ENCODE data around the gene PTGER1. TPM values are rescaled to one million over a fixed set of nuclear protein-coding genes. Genes with fewer than 3 reads are reported as not detected.
"Not testable (repeated sequence)": the region's sequence is repeated elsewhere in the genome, so short reads cannot be mapped to it uniquely, and the experiment has no call there.

PTGER1 gene
- total RNA-seq, 2 donors from 2014 or later: 2.8 TPM; not detected in 1

- no peak overlapping the region for H3K27ac ChIP-seq
- H3K27me3 ChIP-seq (replicated peaks; ENCODE audit: insufficient read depth): no peaks in the 10 kb centered on the region
- H3K36me3 ChIP-seq: no peaks in the 10 kb centered on the region
- TF ChIP-seq CTCF (IDR thresholded peaks at IDR 0.05): no peak
- H3K4me3 ChIP-seq: no peak overlapping the region
- no peak for DNase-seq (ENCODE audit: low spot score)
- H3K4me1 ChIP-seq (ENCODE audit: control insufficient read depth in 1 of 2, low read depth in 2 of 2): peaks cover 0 to 5% of the 10 kb centered on the region in 2 donors
- no peaks in the 10 kb centered on the region for H3K9me3 ChIP-seq
- ATAC-seq (ENCODE audit: insufficient number of reproducible peaks, low FRiP score, low read depth): no peak
Measured at GRCh38 chr19:14507704-14508542, 32.8 kb upstream of the PTGER1 start.

DNA sequence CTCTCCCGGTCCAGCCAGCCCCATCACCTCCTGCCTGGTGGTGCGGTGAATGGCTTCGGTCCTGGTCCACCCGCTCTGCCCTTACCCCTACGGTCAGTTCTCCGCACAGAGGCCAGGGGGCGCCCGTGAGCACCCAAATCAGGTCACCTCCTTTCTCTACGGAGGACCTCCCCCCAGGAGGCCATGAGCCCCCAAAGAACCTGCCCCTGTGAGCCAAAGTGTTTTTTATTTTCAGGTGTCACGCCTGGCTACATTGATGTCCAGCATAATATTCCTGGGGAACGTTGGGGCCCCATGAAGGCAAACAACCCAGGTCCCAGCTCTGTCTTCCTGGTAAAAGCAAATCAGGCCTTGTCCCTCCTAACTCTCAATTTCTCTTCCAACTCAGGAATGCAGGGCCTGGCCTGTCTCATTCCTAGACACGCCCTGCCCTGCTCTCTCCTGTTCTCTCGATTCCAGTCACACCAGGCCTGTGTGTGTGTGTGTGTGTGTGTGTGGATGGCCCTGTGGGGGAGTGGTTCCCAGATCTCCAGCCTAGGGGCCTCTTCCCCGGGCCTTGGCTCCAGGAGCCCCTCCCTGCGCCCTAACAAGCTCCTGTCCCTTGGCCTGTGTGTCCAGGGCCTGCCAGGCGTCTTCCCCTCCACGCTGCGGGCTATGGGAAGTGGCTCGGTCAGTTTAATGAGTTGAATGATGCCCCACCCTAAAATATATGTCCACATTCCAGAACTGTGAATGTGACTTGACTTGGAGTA is 30.5 kb upstream of the PTGER1 start:
- Histone ChIP-seq H3K36me3 (no peaks in the 10 kb centered on the region), H3K27me3 (replicated peaks; ENCODE audit: insufficient read depth) (no peaks in the 10 kb centered on the region), H3K4me3 (no peak overlapping the region), H3K27ac (no peak overlapping the region), H3K4me1 (ENCODE audit: control insufficient read depth in 1 of 2, low read depth in 2 of 2) (no peaks in the 10 kb centered on the region), H3K9me3 (no peaks in the 10 kb centered on the region)
- ATAC-seq (ENCODE audit: insufficient number of reproducible peaks, low FRiP score, low read depth) (no peak), DNase-seq (ENCODE audit: low spot score) (no peak)
- TF ChIP-seq CTCF (IDR thresholded peaks at IDR 0.05): peak; percentile 32

DNA sequence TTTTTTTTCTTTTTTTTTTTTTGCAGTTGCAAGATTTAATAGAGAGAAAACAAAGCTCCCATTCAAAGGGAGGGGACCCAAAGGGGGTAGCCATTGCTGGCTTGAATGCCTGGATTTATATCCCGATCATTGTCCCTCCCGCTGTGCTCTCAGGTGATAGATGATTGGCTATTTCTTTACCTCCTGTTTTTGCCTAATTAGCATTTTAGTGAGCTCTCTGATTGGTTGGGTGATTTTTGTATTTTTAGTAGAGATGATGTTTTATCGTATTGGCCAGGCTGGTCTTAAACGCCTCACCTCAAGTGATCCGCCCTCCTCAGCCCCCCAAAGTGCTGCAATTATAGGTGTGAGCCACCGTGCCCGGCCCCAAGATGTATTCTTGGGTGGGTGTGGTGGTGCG is 29.4 kb upstream of the PTGER1 start:
- not testable (repeated sequence) for H3K27me3 ChIP-seq (replicated peaks; ENCODE audit: insufficient read depth); H3K4me3 ChIP-seq; H3K9me3 ChIP-seq; DNase-seq (ENCODE audit: low spot score); H3K36me3 ChIP-seq; H3K4me1 ChIP-seq (ENCODE audit: control insufficient read depth in 1 of 2, low read depth in 2 of 2); ATAC-seq (ENCODE audit: insufficient number of reproducible peaks, low FRiP score, low read depth); H3K27ac ChIP-seq

- H3K4me1 ChIP-seq (ENCODE audit: control insufficient read depth in 1 of 2, low read depth in 2 of 2): no peaks in the 10 kb centered on the region
- ATAC-seq (ENCODE audit: insufficient number of reproducible peaks, low FRiP score, low read depth) (no peak), DNase-seq (ENCODE audit: low spot score) (no peak)
- no peak overlapping the region for H3K27ac ChIP-seq
- H3K9me3 ChIP-seq: no peaks in the 10 kb centered on the region
- no peak for TF ChIP-seq CTCF (IDR thresholded peaks at IDR 0.05)
- H3K4me3 ChIP-seq: no peak overlapping the region
- no peaks in the 10 kb centered on the region for H3K36me3 ChIP-seq
- H3K27me3 ChIP-seq (replicated peaks; ENCODE audit: insufficient read depth): no peaks in the 10 kb centered on the region
Measured at GRCh38 chr19:14503285-14503684, 28.1 kb upstream of the PTGER1 start.

GRCh38 chr19:14502334-14503092 is 27.4 kb upstream of the PTGER1 start:
- H3K36me3 ChIP-seq: no peaks in the 10 kb centered on the region
- no peak for TF ChIP-seq CTCF (IDR thresholded peaks at IDR 0.05)
- ATAC-seq (ENCODE audit: insufficient number of reproducible peaks, low FRiP score, low read depth): no peak
- no peak overlapping the region for H3K4me3 ChIP-seq
- no peaks in the 10 kb centered on the region for H3K9me3 ChIP-seq
- H3K27me3 ChIP-seq (replicated peaks; ENCODE audit: insufficient read depth): no peaks in the 10 kb centered on the region
- no peak for DNase-seq (ENCODE audit: low spot score)
- H3K27ac ChIP-seq: no peak overlapping the region
- peaks cover 0 to 4% of the 10 kb centered on the region in 2 donors for H3K4me1 ChIP-seq (ENCODE audit: control insufficient read depth in 1 of 2, low read depth in 2 of 2)
